22Rv1 (cell line): Measurements from ENCODE around the gene CNTNAP4.

Source experiments
- ZFX ChIP-seq: fragments of 450-650 bp; IDR thresholded peaks from 2 replicates; pipeline ENCODE4 v1.6.1; 2017; ENCODE audit warnings: antibody characterized with exemption, borderline replicate concordance
- TF ChIP-seq, protein P1 (sequence below): fragments of 450-650 bp; IDR thresholded peaks from 2 replicates; pipeline ENCODE4 v1.5.1; 2017; ENCODE audit warnings: mild to moderate bottlenecking

DNA sequence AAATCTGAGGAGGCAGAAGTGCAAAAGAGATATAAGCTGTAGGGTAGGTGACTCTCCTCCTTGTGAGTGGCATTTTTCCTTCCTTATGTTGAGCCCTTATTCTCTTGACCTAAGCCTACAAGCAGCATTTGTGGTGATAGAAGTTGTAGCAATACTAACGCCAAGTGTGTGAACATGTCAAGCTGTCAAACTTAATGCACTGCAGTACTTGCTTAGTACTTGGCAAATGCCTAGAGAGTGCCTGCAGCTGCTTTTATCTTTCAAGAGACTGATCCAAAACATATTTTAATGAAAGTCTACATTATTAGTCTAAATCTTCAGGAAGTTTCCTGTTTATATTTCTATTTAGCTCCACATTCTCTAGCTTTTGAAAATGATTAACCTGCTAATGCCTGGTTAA, 83.2 kb downstream of the CNTNAP4 start:
- TF ChIP-seq, protein P1, sequence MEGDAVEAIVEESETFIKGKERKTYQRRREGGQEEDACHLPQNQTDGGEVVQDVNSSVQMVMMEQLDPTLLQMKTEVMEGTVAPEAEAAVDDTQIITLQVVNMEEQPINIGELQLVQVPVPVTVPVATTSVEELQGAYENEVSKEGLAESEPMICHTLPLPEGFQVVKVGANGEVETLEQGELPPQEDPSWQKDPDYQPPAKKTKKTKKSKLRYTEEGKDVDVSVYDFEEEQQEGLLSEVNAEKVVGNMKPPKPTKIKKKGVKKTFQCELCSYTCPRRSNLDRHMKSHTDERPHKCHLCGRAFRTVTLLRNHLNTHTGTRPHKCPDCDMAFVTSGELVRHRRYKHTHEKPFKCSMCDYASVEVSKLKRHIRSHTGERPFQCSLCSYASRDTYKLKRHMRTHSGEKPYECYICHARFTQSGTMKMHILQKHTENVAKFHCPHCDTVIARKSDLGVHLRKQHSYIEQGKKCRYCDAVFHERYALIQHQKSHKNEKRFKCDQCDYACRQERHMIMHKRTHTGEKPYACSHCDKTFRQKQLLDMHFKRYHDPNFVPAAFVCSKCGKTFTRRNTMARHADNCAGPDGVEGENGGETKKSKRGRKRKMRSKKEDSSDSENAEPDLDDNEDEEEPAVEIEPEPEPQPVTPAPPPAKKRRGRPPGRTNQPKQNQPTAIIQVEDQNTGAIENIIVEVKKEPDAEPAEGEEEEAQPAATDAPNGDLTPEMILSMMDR, result no peak
- TF ChIP-seq ZFX, result no peak
